ENCODE data around the gene GAL.
"Not testable (repeated sequence)": the region's sequence is repeated elsewhere in the genome, so short reads cannot be mapped to it uniquely, and the experiment has no call there.

The GAL gene

GRCh38 chr11:68684385-68685356, at the start of gene GAL:
TSS of gene GAL (plus strand) at chr11:68684544. CDS start at chr11:68684924, 380 bp downstream.
- no peak for DNase-seq

GRCh38 chr11:68634606-68635005, 49.7 kb upstream of the GAL start:
- DNase-seq: not testable (repeated sequence)

DNA sequence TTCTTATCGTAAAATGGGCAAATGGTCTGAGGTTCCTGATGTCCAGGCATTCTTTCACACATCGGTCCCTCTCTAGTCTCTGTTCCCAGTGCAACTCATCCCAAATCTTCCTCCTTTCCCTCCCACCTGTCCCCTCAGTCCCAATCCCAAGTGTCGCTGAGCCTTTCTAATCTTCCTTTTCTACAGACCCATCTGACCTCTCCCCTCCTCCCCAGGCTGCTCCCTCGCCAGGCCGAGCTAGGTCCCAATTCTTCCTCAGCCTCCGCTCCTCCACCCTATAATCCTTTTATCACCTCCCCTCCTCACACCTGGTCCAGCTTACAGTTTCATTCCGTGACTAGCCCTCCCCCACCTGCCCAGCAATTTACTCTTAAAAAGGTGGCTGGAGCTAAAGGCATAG, 49.2 kb upstream of the GAL start:
- DNase-seq: not testable (repeated sequence)

DNA sequence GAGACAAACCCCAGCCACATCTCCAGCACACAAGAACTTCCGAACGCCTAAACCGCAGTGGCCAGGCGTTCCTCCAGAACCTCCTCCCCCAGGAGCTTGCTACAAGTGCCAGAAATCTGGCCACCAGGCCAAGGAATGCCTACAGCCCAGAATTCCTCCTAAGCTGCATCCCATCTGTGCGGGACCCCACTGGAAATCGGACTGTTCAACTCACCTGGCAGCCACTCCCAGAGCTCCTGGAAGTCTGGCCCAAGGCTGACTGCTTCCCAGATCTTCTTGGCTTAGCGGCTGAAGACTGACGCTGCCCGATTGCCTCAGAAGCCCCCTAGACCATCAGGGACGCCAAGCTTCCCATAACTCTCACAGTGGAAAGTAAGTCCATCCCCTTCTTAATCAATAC, 48.5 kb upstream of the GAL start:
- DNase-seq: not testable (repeated sequence)

DNA sequence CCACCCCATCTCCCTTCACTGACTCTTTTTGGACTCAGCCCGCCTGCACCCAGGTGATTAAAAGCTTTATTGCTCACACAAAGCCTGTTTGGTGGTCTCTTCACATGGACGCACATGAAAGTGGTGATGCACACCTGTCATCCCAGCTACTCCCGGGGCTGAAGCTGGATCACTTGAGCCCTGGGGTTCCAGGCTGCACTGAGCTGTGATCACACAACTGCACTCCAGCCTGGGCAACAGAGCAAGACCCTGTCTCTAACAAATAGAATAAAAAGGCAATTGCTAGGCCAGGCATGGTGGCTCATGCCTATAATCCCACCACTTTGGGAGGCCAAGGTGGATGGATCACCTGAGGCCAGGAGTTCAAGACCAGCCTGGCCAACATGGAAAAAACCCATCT, 45.0 kb upstream of the GAL start:
- DNase-seq: not testable (repeated sequence)

DNA sequence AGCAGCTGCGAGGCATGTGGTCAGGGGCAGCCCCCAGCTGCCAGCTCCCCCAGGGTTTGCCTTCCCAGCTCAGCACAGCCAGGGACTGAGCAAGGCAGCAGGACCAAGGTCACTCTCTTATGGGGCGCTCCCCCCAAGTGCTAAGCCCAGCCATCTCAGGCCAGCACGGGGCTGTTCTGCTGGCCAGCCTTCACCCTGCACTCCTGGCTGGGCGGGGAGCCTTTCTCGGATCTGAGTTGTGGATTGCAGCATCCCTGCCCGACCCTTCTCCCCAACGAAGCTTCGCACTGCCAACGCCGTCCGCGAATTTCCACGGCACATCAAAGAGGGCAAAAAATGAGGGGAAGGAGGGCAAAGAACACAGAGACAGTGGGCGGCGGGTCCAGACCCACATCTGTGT, 42.5 kb upstream of the GAL start:
- DNase-seq: no peak

DNA sequence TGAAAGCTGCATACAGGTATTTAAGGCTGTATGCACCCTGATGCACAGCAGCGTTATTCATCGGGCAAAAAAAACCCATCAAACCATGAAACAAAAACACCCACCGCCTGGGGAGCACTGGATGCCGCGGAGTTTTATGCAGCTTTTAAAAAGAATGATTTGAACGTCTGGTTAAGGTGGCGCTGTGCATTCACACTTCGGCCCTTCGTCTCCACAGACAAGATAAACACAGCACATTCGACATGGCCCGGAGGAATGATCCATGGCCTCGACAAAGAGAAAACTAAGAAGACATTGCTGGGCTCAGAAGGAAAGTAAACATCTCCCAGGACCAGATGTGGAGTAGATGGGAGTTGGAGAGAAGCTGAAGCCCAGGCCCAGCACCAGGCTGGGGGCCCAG, 40.8 kb upstream of the GAL start:
- no peak for DNase-seq

DNA sequence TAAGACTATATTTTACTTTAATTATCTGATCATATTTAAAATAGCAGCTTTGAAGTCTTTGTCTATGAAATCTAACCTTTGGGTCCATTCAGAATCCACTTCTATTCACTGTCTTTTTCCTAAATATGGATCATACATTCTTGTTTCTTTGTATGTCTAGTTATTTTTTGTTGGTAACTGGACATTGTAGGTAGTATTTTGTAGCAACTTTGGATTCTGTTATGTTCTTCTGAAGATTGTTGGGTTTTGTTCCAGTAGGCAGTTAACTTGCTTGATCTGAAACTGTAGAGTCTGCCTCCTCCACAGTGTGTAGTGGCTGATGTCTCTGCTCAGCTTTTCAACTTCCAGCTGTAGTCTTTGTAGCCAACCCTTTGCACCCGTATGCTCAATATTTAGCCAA, 37.5 kb upstream of the GAL start:
- no peak for DNase-seq

DNA sequence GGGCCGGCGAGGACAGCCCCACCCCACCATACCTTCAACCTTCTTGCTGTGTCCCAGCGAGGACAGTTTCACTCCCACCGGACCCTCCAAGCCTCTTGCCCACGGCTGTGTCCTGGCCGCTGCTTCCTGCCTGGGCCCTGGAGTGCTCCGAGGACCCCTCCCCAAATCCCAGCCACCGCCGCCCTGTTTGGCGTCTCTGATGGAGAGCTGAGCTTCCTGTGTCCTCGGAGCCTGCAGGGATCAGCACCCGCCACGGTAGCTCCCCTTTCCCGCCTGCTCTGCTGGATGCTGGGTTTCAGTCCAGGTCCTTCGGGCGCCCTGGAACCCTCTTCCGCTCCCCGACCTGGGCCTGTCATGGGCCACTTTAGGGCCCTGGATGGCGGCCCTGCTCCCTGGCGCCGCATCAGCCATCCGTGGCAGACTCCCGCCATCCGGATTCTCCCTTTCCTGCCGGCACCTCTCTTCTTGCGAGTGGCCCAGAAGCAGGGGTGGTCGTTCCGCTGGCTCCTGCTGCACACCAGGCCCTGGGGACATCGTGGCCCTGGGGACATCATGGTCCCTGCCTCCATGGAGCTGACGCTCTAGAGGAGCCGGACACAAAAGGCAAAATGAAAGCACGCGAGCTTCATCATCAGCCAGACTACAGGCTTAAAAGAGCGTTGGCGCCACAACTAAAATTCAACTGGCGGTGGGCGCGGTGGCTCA, 34.3 kb upstream of the GAL start:
- DNase-seq: no peak

GRCh38 chr11:68650801-68651200, 33.5 kb upstream of the GAL start:
- no peak for DNase-seq

- DNase-seq: no peak
Observed at GRCh38 chr11:68651208-68651984, 32.9 kb upstream of the GAL start.

DNA sequence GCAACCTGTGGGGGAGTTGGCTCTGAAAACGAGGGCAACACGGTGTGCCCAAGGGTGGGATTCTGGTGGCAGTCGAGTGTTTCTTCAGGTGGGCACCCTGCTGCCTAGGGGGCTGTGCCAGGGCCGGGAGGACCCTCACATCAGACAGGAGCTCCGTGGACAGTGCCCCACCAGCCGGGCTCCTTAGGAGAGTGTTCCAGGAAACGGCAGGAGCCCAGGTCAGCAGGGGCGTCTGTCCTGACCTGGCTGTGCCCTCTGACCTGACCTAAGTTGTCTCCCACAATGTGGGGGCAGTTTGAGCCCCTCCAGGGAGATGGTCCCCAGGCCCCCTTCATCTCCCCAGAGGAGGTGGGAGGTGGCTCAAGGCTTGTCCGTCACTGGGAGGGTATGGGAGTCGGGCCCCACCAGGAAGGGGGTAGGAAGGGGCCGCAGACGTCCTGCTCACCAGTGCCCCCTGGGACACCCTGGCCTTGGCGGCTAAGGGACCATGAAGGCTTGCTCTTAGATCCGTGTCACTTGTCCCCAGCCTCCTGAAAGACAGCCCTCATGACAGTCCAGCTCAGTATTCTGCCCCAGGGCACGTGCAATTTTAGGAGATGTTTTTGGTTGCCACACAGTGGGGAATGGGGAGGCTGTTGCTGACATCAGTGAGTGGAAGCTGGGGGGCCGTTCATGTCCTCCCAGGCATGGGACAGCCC, 32.2 kb upstream of the GAL start:
- no peak for DNase-seq

- no peak for DNase-seq
Observed at GRCh38 chr11:68652683-68653156, 31.6 kb upstream of the GAL start.

GRCh38 chr11:68653486-68654430, 30.6 kb upstream of the GAL start:
- DNase-seq: no peak

DNA sequence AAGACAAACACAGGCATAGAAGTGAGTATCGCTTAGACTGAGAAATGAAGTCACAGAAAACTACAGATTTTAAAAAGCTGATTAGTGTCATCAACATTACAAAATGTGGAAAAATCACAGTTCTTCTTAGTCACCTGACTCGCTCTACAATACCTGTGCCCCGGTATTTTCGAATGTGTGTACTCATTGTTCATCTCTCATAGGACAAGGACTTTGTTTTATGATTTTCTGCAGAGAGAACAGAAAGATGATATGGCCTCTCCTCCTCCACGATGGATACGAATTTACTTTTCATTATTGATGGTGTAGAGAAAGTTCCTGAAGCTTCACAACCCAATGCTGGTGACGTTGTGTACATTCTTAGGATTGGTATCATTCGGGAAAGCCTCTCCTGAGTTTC, 29.4 kb upstream of the GAL start:
- no peak for DNase-seq

GRCh38 chr11:68655406-68655805, 28.9 kb upstream of the GAL start:
- DNase-seq: no peak

DNA sequence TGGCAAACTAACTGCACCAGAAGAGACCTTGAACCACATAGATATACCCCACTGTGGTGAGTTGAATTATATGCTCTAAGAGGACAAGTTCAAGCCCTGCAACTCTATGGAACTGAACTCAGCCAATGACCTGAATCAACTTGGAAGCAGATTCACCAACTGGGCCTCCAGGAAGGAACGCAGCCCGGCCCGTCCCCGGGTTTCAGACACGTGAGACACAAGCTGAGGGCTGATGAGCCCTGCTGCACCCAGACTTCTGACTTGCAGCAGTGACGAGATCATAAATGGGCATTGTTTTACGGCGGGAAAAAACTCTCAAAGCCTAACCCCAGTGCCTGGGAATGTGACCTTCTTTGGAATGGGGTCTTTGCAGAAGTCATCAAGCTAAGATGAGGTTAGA, 28.5 kb upstream of the GAL start:
- no peak for DNase-seq

- DNase-seq: no peak
Observed at GRCh38 chr11:68657021-68657780, 27.1 kb upstream of the GAL start.

GRCh38 chr11:68658097-68658496, 26.2 kb upstream of the GAL start:
- DNase-seq: no peak

- DNase-seq: no peak
Observed at GRCh38 chr11:68658661-68659060, 25.7 kb upstream of the GAL start.

Data from right hindlimb (tissue), 1 donor.